Gastroesophageal sphincter (tissue), 4 donors: Measurements from ENCODE around the gene TENT4B. TPM values are rescaled to one million over a fixed set of nuclear protein-coding genes. Genes with fewer than 3 reads are reported as not detected.

Source experiments
- ATAC-seq: fragments of 150-250 bp; one replicate; pipeline ENCODE4 v1.9.1; 2016; ENCODE audit warnings: mild to moderate bottlenecking, moderate library complexity
- H3K27ac ChIP-seq, 4 donors: fragments of 200-600 bp; sonication (generic) in 3 of 4; 1 replicate in 3 of 4; 2 replicates in 1 of 4; pipeline ENCODE4 v1.5.1; 2016 to 2019
- H3K27me3 ChIP-seq: fragments of 200-600 bp; sonication (generic); one replicate; pipeline ENCODE4 v1.5.1; 2019
- H3K36me3 ChIP-seq, 2 donors: fragments of 200-600 bp; sonication (generic); one replicate each; pipeline ENCODE4 v1.5.1; 2019; ENCODE audit warnings: control low read depth in 1 of 2
- H3K4me1 ChIP-seq, 3 donors: fragments of 200-600 bp; sonication (generic); 1 replicate in 2 of 3; 2 replicates in 1 of 3; pipeline ENCODE4 v1.5.1; 2016 to 2019; ENCODE audit warnings: control low read depth in 2 of 3
- H3K4me3 ChIP-seq, 2 donors: fragments of 200-600 bp; sonication (generic); one replicate each; pipeline ENCODE4 v1.5.1; 2019; ENCODE audit warnings: mild to moderate bottlenecking in 1 of 2, moderate library complexity in 1 of 2
- H3K9me3 ChIP-seq, 3 donors: fragments of 200-600 bp; sonication (generic); one replicate each; pipeline ENCODE4 v1.5.1; 2017 to 2019; ENCODE audit warnings: control low read depth in 2 of 3
- EP300 ChIP-seq: sonication (generic); formaldehyde crosslinking; IDR thresholded peaks from one replicate; pipeline ENCODE4 v1.6.1; 2017; ENCODE audit warnings: antibody characterized with exemption, mild to moderate bottlenecking
- POLR2A ChIP-seq, 2 donors: fragments of 450-650 bp; IDR thresholded peaks; one replicate each; pipeline ENCODE4 v1.6.1; 2017; ENCODE audit warnings: antibody characterized with exemption in 2 of 2, mild to moderate bottlenecking in 2 of 2, moderate library complexity in 1 of 2
- POLR2AphosphoS5 ChIP-seq: sonication (generic); formaldehyde crosslinking; IDR thresholded peaks from one replicate; pipeline ENCODE4 v1.6.1; 2017; ENCODE audit warnings: antibody characterized with exemption
- WGBS, 2 donors: methylation state at CpG; one replicate each; pipeline ENCODE4 v1.1.5; 2018; ENCODE audit warnings: low coverage in 1 of 2; 5-methylcytosine and 5-hydroxymethylcytosine counted together
- total RNA-seq, 4 donors: library from RNA; depleted of rRNA; stranded (reverse); fragments of >200 nt; gene quantifications; one replicate each; pipeline ENCODE4 v1.1.0, GENCODE V29; 2016
- TF ChIP-seq, protein P1 (sequence below), 4 experiments: fragments of 200-600 bp in 2 of 4; fragments of 450-650 bp in 2 of 4; sonication (generic) in 1 of 4; IDR thresholded peaks; one replicate each; pipeline ENCODE4 v1.5.1; 2017 to 2019; ENCODE audit warnings: antibody characterized with exemption in 4 of 4, mild to moderate bottlenecking in 2 of 4, moderate library complexity in 2 of 4

Gene TENT4B
- total RNA-seq, 4 donors from 2014 or later = 13.9 to 25.7 (median 20.9) TPM

DNA sequence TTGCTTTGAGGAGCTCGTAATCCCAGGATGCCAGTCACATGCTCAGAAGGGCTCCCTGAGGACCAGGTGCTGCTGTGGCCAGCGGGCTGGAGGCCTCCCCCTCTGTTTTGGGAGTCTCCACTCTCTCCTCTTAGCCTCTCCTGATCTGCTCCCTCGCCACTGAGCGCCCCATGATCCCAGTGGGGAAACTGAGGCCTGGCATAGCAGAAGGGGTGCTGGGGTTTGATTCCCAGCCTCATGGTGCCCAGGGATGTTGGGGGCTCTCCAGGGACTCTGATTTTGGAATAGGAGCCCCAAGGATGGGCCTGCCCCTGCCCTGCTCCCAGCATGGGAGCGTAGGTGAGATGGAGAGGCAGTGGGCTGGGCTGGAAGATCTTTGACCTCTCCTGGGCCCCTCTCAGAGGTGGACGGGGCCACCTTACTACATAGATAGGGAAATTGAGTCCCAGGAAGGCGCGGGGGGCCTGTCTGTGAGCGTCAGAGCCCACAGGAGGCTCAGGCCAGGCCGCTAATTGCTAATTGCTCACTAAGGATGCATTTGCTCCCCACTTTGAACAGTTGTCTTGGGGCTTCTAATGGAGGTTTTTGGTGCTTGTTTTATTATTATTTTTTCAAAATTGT is 112.7 kb downstream of the TENT4B start:
- Histone ChIP-seq H3K9me3 (no peaks in the 10 kb centered on the region), H3K36me3 (no peaks in the 10 kb centered on the region), H3K27me3 (no peaks in the 10 kb centered on the region), H3K27ac (peak overlapping the region in 3 of 4 donors; percentile 14 to 65 (median 54)), H3K4me3 (peak overlapping the region in 1 of 2 donors; percentile 44), H3K4me1 (peaks cover 0 to 42% (median 4%) of the 10 kb centered on the region in 3 donors)
- TF ChIP-seq POLR2AphosphoS5 (no peak), POLR2A (IDR thresholded peaks at IDR 0.05) (no peak), EP300 (no peak)
- TF ChIP-seq, protein P1, sequence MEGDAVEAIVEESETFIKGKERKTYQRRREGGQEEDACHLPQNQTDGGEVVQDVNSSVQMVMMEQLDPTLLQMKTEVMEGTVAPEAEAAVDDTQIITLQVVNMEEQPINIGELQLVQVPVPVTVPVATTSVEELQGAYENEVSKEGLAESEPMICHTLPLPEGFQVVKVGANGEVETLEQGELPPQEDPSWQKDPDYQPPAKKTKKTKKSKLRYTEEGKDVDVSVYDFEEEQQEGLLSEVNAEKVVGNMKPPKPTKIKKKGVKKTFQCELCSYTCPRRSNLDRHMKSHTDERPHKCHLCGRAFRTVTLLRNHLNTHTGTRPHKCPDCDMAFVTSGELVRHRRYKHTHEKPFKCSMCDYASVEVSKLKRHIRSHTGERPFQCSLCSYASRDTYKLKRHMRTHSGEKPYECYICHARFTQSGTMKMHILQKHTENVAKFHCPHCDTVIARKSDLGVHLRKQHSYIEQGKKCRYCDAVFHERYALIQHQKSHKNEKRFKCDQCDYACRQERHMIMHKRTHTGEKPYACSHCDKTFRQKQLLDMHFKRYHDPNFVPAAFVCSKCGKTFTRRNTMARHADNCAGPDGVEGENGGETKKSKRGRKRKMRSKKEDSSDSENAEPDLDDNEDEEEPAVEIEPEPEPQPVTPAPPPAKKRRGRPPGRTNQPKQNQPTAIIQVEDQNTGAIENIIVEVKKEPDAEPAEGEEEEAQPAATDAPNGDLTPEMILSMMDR (IDR thresholded peaks at IDR 0.05) = no peak
- WGBS, 2 donors = 85% methylated on average over 5 of the region's 10 CpGs; no CpG with 5 or more reads in 1 of the 2 donors
- no peak for ATAC-seq

DNA sequence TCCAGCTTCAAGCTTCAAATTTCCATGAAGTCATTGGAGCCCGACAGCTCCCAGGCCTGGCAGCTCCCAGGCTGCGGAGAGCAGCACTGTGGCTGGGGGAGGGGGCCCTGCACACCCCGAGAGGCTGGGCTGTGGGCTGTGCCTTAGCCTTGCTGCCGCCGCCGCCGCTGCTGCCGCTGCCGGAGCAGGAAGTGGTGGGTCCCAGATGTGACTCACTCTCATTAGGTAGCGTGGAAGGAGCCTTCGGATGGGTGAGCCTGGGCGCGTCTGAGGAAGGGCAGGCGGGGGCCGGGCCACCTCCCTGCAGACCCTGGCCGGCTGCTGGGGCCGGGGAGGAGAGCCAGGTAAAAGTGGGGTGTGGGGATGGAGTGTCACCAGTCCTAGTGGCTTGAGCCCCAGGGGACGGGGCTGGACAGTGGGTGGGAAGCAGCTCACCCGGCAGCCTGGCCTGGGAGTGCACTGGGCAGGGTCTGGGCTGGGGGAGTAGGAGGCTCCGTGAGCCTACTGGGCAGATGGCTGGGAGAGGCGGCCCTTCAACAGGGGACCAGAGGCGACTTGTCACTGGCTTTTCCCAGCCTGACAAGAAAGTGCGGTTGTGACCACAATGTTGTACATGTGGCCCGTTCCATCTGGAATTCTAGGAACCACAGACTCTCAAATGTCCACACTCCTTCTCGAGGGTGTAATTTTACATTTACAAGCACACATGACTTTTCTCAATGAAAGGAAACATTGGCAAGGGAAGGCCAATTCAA is 113.4 kb downstream of the TENT4B start, which contains the start of gene ADCY7:
Gene ADCY7, plus strand, starts transcription at position 215 of the 755 bp plus-strand sequence. CDS start 21,629 bp downstream, outside the sequence.
- TF ChIP-seq POLR2A (IDR thresholded peaks at IDR 0.05) (peak in 1 of 2 donors; percentile 11), EP300 (no peak)
- peak; percentile 78 for ATAC-seq
- H3K27me3 ChIP-seq = no peaks in the 10 kb centered on the region
- H3K9me3 ChIP-seq = no peaks in the 10 kb centered on the region
- peak within 1 kb of the TSS in 3 of 4 donors; percentile 51 to 65 (median 54) for H3K27ac ChIP-seq
- H3K4me3 ChIP-seq = peak within 1 kb of the TSS in 1 of 2 donors; percentile 44
- WGBS, 2 donors = 34 to 35% methylated on average over 5 to 13 of the region's 25 CpGs
- H3K4me1 ChIP-seq = peaks cover 0 to 37% (median 4%) of the 10 kb centered on the region in 3 donors
- no peaks in the 10 kb centered on the region for H3K36me3 ChIP-seq

DNA sequence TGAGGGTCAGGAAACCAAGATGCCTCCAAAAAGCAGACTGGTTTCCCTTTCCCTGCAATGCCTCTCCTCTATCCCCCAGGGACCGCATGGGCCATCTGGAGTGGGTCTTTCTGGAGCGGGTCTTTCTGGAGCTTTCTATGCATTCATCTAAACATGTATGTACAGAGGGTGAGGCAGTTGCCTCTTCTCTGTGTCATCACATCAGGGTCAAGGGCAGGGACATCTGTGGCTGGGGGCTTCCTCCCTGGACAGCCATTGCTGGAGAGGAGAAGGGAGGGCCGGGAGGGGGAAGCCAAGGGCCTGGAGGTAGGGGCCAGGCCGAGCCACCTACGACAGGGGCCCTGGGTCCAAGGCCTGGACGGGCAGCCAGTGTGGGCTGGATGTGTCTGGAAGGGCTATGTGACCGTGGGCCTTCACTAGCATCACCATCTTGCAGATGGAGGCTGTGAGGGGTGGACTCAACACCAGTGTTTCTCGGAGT is 114.1 kb downstream of the TENT4B start:
- ATAC-seq = no peak
- H3K9me3 ChIP-seq = no peaks in the 10 kb centered on the region
- TF ChIP-seq, protein P1 (IDR thresholded peaks at IDR 0.05) = no peak
- no peak for TF ChIP-seq EP300
- TF ChIP-seq POLR2A (IDR thresholded peaks at IDR 0.05) = no peak
- TF ChIP-seq POLR2AphosphoS5 = no peak
- peak overlapping the region in 2 of 4 donors; percentile 54 to 65 for H3K27ac ChIP-seq
- no peaks in the 10 kb centered on the region for H3K36me3 ChIP-seq
- peaks cover 0 to 30% (median 4%) of the 10 kb centered on the region in 3 donors for H3K4me1 ChIP-seq
- peak overlapping the region in 1 of 2 donors; percentile 44 for H3K4me3 ChIP-seq
- WGBS, 2 donors = 92 to 94% methylated on average over 2 to 5 of the region's 8 CpGs
- no peaks in the 10 kb centered on the region for H3K27me3 ChIP-seq

DNA sequence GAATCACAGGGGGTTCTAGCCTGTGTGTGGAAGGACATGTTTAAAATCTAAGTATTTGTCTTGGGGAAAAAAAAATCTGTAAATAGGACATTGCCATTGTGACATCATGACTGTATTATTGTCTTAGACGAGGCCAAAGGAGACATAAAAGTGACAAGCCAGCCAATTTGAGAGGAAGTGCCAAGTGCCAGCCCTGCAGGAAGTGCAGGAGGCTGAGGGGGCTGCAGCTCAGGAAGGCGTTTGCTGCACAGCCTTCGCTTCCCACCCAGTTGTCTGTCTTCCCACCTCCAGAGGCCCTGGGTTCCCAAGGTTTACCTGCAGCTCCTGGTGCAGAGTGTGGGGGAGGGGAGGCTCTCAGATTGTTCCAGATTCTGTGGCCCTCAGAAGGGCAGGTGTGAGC is 114.5 kb downstream of the TENT4B start:
- Histone ChIP-seq H3K4me1 (peaks cover 0 to 27% (median 4%) of the 10 kb centered on the region in 3 donors), H3K36me3 (no peaks in the 10 kb centered on the region), H3K4me3 (no peak overlapping the region), H3K9me3 (no peaks in the 10 kb centered on the region), H3K27ac (peak overlapping the region in 1 of 4 donors; percentile 65), H3K27me3 (no peaks in the 10 kb centered on the region)
- 25% methylated on average over 1 of the region's 3 CpGs; no CpG with 5 or more reads in 1 of the 2 donors for WGBS, 2 donors
- TF ChIP-seq, protein P1 (IDR thresholded peaks at IDR 0.05) = no peak
- TF ChIP-seq POLR2A (IDR thresholded peaks at IDR 0.05) (no peak), EP300 (no peak), POLR2AphosphoS5 (no peak)
- ATAC-seq = no peak

DNA sequence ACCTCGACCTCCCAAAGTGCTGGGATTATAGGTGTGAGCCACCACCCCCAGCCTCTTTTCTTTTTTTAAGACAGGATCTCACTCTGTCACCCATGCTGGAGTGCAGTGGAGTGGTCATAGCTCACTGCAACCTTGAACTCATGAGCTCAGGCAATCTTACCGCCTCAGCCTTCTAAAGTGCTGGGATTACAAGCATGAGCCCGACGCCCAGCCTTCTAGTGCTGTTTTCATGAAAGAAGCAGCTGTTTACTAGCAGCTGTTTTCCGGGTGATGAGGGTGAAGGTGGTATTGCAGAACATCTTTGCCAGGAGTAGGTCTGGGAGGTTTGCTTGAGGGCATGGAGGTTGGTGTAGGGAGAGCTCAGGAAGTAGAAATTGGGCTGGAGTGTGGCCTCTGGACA is 115.2 kb downstream of the TENT4B start:
- Histone ChIP-seq H3K9me3 (no peaks in the 10 kb centered on the region), H3K4me1 (peaks cover 0 to 27% (median 4%) of the 10 kb centered on the region in 3 donors), H3K27ac (no peak overlapping the region), H3K4me3 (no peak overlapping the region), H3K27me3 (no peaks in the 10 kb centered on the region), H3K36me3 (no peaks in the 10 kb centered on the region)
- WGBS, 2 donors = 83% methylated on average over 4 of the region's 5 CpGs; no CpG with 5 or more reads in 1 of the 2 donors
- TF ChIP-seq EP300 (no peak), POLR2A (IDR thresholded peaks at IDR 0.05) (no peak), POLR2AphosphoS5 (no peak)
- TF ChIP-seq, protein P1 (IDR thresholded peaks at IDR 0.05) = no peak
- ATAC-seq = no peak
